Activated gamma-delta T cell treated with Interleukin-2 at 50 U/mL for 16 hours (primary cell): ENCODE measurements around the gene USP43.

ENCODE experiments used
- DNase-seq: peaks from one replicate; pipeline ENCODE4 v3.0.0-alpha.2; 2020

USP43 gene

GRCh38 chr17:9666461-9667050, 21.2 kb downstream of the USP43 start:
- DNase-seq: no peak

GRCh38 chr17:9668517-9668916, 23.2 kb downstream of the USP43 start:
- DNase-seq: no peak

- DNase-seq: no peak
Observed at GRCh38 chr17:9669551-9670008, 24.3 kb downstream of the USP43 start.

GRCh38 chr17:9670596-9670995, 25.3 kb downstream of the USP43 start:
- no peak for DNase-seq

- DNase-seq: no peak
Observed at GRCh38 chr17:9671559-9671958, 26.2 kb downstream of the USP43 start.

- DNase-seq: no peak
Observed at GRCh38 chr17:9672266-9672665, 26.9 kb downstream of the USP43 start.

- DNase-seq: no peak
Observed at GRCh38 chr17:9672691-9673090, 27.4 kb downstream of the USP43 start.

GRCh38 chr17:9676084-9676483, 30.8 kb downstream of the USP43 start:
- DNase-seq: no peak

GRCh38 chr17:9676820-9677310, 31.5 kb downstream of the USP43 start:
- no peak for DNase-seq

GRCh38 chr17:9677411-9677810, 32.1 kb downstream of the USP43 start:
- no peak for DNase-seq

GRCh38 chr17:9677896-9678295, 32.6 kb downstream of the USP43 start:
- no peak for DNase-seq

- no peak for DNase-seq
Observed at GRCh38 chr17:9684955-9685621, 39.8 kb downstream of the USP43 start.

GRCh38 chr17:9693755-9694154, 48.4 kb downstream of the USP43 start:
- DNase-seq: no peak

GRCh38 chr17:9696279-9697044, 51.1 kb downstream of the USP43 start:
- DNase-seq: no peak

GRCh38 chr17:9700136-9700535, 54.8 kb downstream of the USP43 start:
- DNase-seq: no peak

GRCh38 chr17:9700754-9701476, 55.6 kb downstream of the USP43 start:
- DNase-seq: no peak

- DNase-seq: no peak
Observed at GRCh38 chr17:9702482-9702881, 57.2 kb downstream of the USP43 start.

GRCh38 chr17:9702914-9703780, 57.8 kb downstream of the USP43 start:
- DNase-seq: no peak

- DNase-seq: no peak
Observed at GRCh38 chr17:9703781-9704082, 58.4 kb downstream of the USP43 start.

- DNase-seq: no peak
Observed at GRCh38 chr17:9705745-9706144, 60.4 kb downstream of the USP43 start.

GRCh38 chr17:9707948-9708347, 62.6 kb downstream of the USP43 start:
- DNase-seq: no peak

- no peak for DNase-seq
Observed at GRCh38 chr17:9714801-9715200, 69.5 kb downstream of the USP43 start.
